HFFc6 (cell line): ENCODE data around the gene MSI1. TPM values are rescaled to one million over a fixed set of nuclear protein-coding genes. Genes with fewer than 3 reads are reported as not detected.

Source experiments
- DNase-seq: peaks from one replicate; pipeline ENCODE4 v3.0.0-alpha.2; 2018
- H3K27ac Mint-ChIP-seq: 2 replicates; pipeline ENCODE4 v1.8.0; 2020; ENCODE audit warnings: mild to moderate bottlenecking, mixed read lengths
- H3K27me3 Mint-ChIP-seq: 2 replicates; pipeline ENCODE4 v1.8.0; 2021; ENCODE audit warnings: mild to moderate bottlenecking, moderate library complexity, mixed read lengths; ENCODE audit not compliant: insufficient read depth
- H3K36me3 Mint-ChIP-seq: 2 replicates; pipeline ENCODE4 v1.8.0; 2021; ENCODE audit warnings: low read depth, mixed read lengths
- H3K4me1 Mint-ChIP-seq: 2 replicates; pipeline ENCODE4 v1.8.0; 2020; ENCODE audit warnings: low read depth, mixed read lengths
- H3K4me3 Mint-ChIP-seq: 2 replicates; pipeline ENCODE4 v1.8.0; 2020; ENCODE audit warnings: mild to moderate bottlenecking, moderate library complexity, mixed read lengths
- H3K9me3 Mint-ChIP-seq: 2 replicates; pipeline ENCODE4 v1.8.0; 2020; ENCODE audit warnings: mild to moderate bottlenecking, mixed read lengths
- total RNA-seq, 6 experiments: library from RNA; stranded (reverse); fragmentation: NEBNext Ultra II Directional; extraction: Animal tissue kit (Norgen Biotek cat#: 25700); gene quantifications; 2 replicates in 1 of 6; 3 replicates in 5 of 6; pipeline ENCODE4 v1.2.3, GENCODE V29; 2021
- TF ChIP-seq, protein P1 (sequence below): fragments of 200-600 bp; sonication (generic); IDR thresholded peaks from 2 replicates; pipeline ENCODE4 v1.5.0; 2021; ENCODE audit warnings: antibody characterized with exemption, mild to moderate bottlenecking

The MSI1 gene
- total RNA-seq, 6 experiments from 2014 or later: not detected

GRCh38 chr12:120408771-120409170 lies 39.8 kb upstream of the MSI1 start:
- Mint-ChIP-seq H3K4me1 (no peaks in the 10 kb centered on the region), H3K9me3 (no peaks in the 10 kb centered on the region), H3K36me3 (no peaks in the 10 kb centered on the region), H3K27me3 (peaks cover 15% of the 10 kb centered on the region), H3K27ac (no peak overlapping the region), H3K4me3 (no peak overlapping the region)
- TF ChIP-seq, protein P1, sequence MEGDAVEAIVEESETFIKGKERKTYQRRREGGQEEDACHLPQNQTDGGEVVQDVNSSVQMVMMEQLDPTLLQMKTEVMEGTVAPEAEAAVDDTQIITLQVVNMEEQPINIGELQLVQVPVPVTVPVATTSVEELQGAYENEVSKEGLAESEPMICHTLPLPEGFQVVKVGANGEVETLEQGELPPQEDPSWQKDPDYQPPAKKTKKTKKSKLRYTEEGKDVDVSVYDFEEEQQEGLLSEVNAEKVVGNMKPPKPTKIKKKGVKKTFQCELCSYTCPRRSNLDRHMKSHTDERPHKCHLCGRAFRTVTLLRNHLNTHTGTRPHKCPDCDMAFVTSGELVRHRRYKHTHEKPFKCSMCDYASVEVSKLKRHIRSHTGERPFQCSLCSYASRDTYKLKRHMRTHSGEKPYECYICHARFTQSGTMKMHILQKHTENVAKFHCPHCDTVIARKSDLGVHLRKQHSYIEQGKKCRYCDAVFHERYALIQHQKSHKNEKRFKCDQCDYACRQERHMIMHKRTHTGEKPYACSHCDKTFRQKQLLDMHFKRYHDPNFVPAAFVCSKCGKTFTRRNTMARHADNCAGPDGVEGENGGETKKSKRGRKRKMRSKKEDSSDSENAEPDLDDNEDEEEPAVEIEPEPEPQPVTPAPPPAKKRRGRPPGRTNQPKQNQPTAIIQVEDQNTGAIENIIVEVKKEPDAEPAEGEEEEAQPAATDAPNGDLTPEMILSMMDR: no peak
- no peak for DNase-seq

DNA sequence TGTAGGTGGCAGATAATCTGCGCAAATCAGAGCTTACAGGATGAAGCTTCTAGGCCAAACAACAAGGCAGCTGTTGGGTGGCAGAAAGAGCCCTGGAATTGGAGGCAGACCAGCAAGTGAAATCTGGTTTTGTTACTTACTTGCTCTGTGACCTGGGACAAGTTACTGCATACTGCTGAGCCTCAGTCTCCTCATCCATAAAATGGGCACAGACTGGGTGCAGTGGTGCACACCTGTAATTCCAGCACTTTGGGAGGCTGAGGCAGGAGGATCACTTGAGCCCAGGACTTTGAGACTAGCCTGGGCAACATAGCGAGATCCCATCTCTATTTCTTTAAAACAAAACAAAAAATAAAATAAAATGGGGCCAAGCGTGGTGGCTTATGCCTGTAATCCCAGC lies 37.6 kb upstream of the MSI1 start:
- H3K4me1 Mint-ChIP-seq: no peaks in the 10 kb centered on the region; the same call in 1 of the 2 replicates
- DNase-seq: no peak
- no peaks in the 10 kb centered on the region for H3K36me3 Mint-ChIP-seq
- no peaks in the 10 kb centered on the region for H3K9me3 Mint-ChIP-seq
- H3K27me3 Mint-ChIP-seq: peaks cover 24% of the 10 kb centered on the region
- TF ChIP-seq, protein P1: no peak
- H3K4me3 Mint-ChIP-seq: no peak overlapping the region
- no peak overlapping the region for H3K27ac Mint-ChIP-seq

- TF ChIP-seq, protein P1: no peak
- no peak for DNase-seq
- Mint-ChIP-seq H3K9me3 (no peaks in the 10 kb centered on the region), H3K4me3 (no peak overlapping the region), H3K27me3 (peaks cover 24% of the 10 kb centered on the region), H3K4me1 (no peaks in the 10 kb centered on the region; the same call in 1 of the 2 replicates), H3K36me3 (no peaks in the 10 kb centered on the region), H3K27ac (no peak overlapping the region)
These were observed 37.1 kb upstream of the MSI1 start for GRCh38 chr12:120406069-120406468.

GRCh38 chr12:120404271-120404670 lies 35.3 kb upstream of the MSI1 start:
- Mint-ChIP-seq H3K4me3 (no peak overlapping the region), H3K9me3 (no peaks in the 10 kb centered on the region), H3K4me1 (peaks cover 8% of the 10 kb centered on the region), H3K27me3 (peaks cover 24% of the 10 kb centered on the region), H3K27ac (no peak overlapping the region), H3K36me3 (0 out of 2 replicates have a peak, but pooled peaks cover 4% of the 10 kb centered on the region)
- DNase-seq: no peak
- TF ChIP-seq, protein P1: no peak

DNA sequence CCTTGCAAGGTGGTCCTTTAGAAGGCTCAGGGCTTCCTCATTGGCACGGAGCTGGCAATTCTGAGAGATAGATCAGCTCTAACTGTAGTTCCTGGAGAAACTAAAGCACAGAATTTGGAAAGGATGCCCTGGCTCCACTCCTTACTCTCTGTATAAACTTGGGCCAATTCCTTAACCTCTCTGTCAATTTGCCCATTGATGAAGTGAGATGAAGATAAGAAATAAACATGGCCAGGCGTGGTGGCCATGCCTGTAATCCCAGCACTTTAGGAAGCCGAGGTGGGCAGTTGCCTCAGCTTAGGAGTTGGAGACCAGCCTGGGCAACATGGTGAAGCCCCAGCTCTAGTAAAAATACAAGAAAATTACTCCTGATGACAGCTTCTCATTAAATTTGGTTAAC lies 34.9 kb upstream of the MSI1 start:
- H3K27me3 Mint-ChIP-seq: peaks cover 24% of the 10 kb centered on the region
- peaks cover 9% of the 10 kb centered on the region for H3K4me1 Mint-ChIP-seq
- no peak for DNase-seq
- no peak overlapping the region for H3K27ac Mint-ChIP-seq
- TF ChIP-seq, protein P1: no peak
- no peak overlapping the region for H3K4me3 Mint-ChIP-seq
- H3K9me3 Mint-ChIP-seq: no peaks in the 10 kb centered on the region
- 0 out of 2 replicates have a peak, but pooled peaks cover 4% of the 10 kb centered on the region for H3K36me3 Mint-ChIP-seq

DNA sequence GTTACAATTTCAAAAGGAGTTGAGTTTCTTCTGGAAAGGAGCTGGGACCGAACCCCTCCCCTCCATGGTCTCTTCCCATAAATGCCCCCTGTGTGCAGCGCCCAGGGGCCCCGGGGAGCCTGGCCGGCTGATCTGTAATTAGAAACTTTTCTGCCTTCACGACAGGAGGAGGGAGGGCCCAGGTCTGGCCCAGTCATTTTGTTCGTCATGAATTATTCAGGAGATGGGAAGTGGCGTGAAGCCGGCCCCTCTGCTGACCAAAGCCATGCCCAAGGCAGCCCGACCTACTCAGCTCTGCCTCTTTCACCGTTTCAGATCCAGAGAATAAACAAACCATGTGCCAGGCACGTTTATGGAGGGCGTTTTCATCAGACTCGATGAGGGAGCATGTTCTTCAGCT lies 33.3 kb upstream of the MSI1 start:
- H3K4me1 Mint-ChIP-seq: peaks cover 9% of the 10 kb centered on the region
- H3K27ac Mint-ChIP-seq: no peak overlapping the region
- no peaks in the 10 kb centered on the region for H3K9me3 Mint-ChIP-seq
- TF ChIP-seq, protein P1: no peak
- no peak for DNase-seq
- no peak overlapping the region for H3K4me3 Mint-ChIP-seq
- H3K36me3 Mint-ChIP-seq: 0 out of 2 replicates have a peak, but pooled peaks cover 4% of the 10 kb centered on the region
- H3K27me3 Mint-ChIP-seq: peaks cover 28% of the 10 kb centered on the region
